ENCODE data around the gene IGF1R.

The IGF1R gene

GRCh38 chr15:98787936-98788757 lies 139.8 kb downstream of the IGF1R start:
- Mint-ChIP-seq H3K9me3 (no peaks in the 10 kb centered on the region), H3K4me1 (ENCODE audit: low read depth) (peaks cover 47% of the 10 kb centered on the region), H3K4me3 (no peak overlapping the region), H3K27me3 (no peaks in the 10 kb centered on the region), H3K27ac (no peak overlapping the region), H3K36me3 (ENCODE audit: low read depth) (no peaks in the 10 kb centered on the region)
- intact Hi-C loops (cut with micrococcal nuclease), result no loop called here

GRCh38 chr15:98789020-98789419 lies 140.7 kb downstream of the IGF1R start:
- H3K4me3 Mint-ChIP-seq, result no peak overlapping the region

GRCh38 chr15:98790270-98790669 lies 141.9 kb downstream of the IGF1R start:
- Mint-ChIP-seq H3K36me3 (ENCODE audit: low read depth) (no peaks in the 10 kb centered on the region), H3K4me3 (no peak overlapping the region), H3K27me3 (no peaks in the 10 kb centered on the region), H3K27ac (no peak overlapping the region), H3K4me1 (ENCODE audit: low read depth) (peaks cover 48% of the 10 kb centered on the region), H3K9me3 (no peaks in the 10 kb centered on the region)
- intact Hi-C loops (cut with micrococcal nuclease), result no loop called here

More at GRCh38 chr15:98789020-98789419, 140.7 kb downstream of the IGF1R start:
- Mint-ChIP-seq H3K27me3 (no peaks in the 10 kb centered on the region), H3K36me3 (ENCODE audit: low read depth) (no peaks in the 10 kb centered on the region), H3K27ac (no peak overlapping the region), H3K4me1 (ENCODE audit: low read depth) (peaks cover 48% of the 10 kb centered on the region), H3K9me3 (no peaks in the 10 kb centered on the region)
- intact Hi-C loops (cut with micrococcal nuclease), result no loop called here

GRCh38 chr15:98791046-98791701 lies 142.8 kb downstream of the IGF1R start:
- no peaks in the 10 kb centered on the region for H3K9me3 Mint-ChIP-seq
- H3K27me3 Mint-ChIP-seq, result no peaks in the 10 kb centered on the region
- H3K4me1 Mint-ChIP-seq (ENCODE audit: low read depth), result peaks cover 48% of the 10 kb centered on the region
- intact Hi-C loops (cut with micrococcal nuclease), result no loop called here
- H3K36me3 Mint-ChIP-seq (ENCODE audit: low read depth), result no peaks in the 10 kb centered on the region
- no peak overlapping the region for H3K4me3 Mint-ChIP-seq
- no peak overlapping the region for H3K27ac Mint-ChIP-seq

GRCh38 chr15:98792117-98792516 lies 143.8 kb downstream of the IGF1R start:
- H3K27ac Mint-ChIP-seq, result no peak overlapping the region
- intact Hi-C loops (cut with micrococcal nuclease), result no loop called here
- no peaks in the 10 kb centered on the region for H3K27me3 Mint-ChIP-seq
- no peaks in the 10 kb centered on the region for H3K9me3 Mint-ChIP-seq
- no peak overlapping the region for H3K4me3 Mint-ChIP-seq
- H3K36me3 Mint-ChIP-seq (ENCODE audit: low read depth), result no peaks in the 10 kb centered on the region
- peaks cover 41% of the 10 kb centered on the region for H3K4me1 Mint-ChIP-seq (ENCODE audit: low read depth)

GRCh38 chr15:98794211-98794610 lies 145.9 kb downstream of the IGF1R start:
- intact Hi-C loops (cut with micrococcal nuclease), result no loop called here
- Mint-ChIP-seq H3K36me3 (ENCODE audit: low read depth) (no peaks in the 10 kb centered on the region), H3K27me3 (no peaks in the 10 kb centered on the region), H3K4me1 (ENCODE audit: low read depth) (peaks cover 41% of the 10 kb centered on the region), H3K4me3 (no peak overlapping the region), H3K27ac (no peak overlapping the region), H3K9me3 (no peaks in the 10 kb centered on the region)

GRCh38 chr15:98794748-98795147 lies 146.4 kb downstream of the IGF1R start:
- Mint-ChIP-seq H3K36me3 (ENCODE audit: low read depth) (no peaks in the 10 kb centered on the region), H3K27ac (no peak overlapping the region)

GRCh38 chr15:98795980-98796379 lies 147.6 kb downstream of the IGF1R start:
- no peak overlapping the region for H3K27ac Mint-ChIP-seq
- H3K27me3 Mint-ChIP-seq, result no peaks in the 10 kb centered on the region
- H3K4me3 Mint-ChIP-seq, result no peak overlapping the region
- H3K36me3 Mint-ChIP-seq (ENCODE audit: low read depth), result no peaks in the 10 kb centered on the region
- H3K4me1 Mint-ChIP-seq (ENCODE audit: low read depth), result peaks cover 43% of the 10 kb centered on the region
- intact Hi-C loops (cut with micrococcal nuclease), result no loop called here
- H3K9me3 Mint-ChIP-seq, result no peaks in the 10 kb centered on the region

More at GRCh38 chr15:98794748-98795147, 146.4 kb downstream of the IGF1R start:
- H3K9me3 Mint-ChIP-seq, result no peaks in the 10 kb centered on the region
- H3K4me1 Mint-ChIP-seq (ENCODE audit: low read depth), result peaks cover 42% of the 10 kb centered on the region
- H3K27me3 Mint-ChIP-seq, result no peaks in the 10 kb centered on the region
- intact Hi-C loops (cut with micrococcal nuclease), result no loop called here
- H3K4me3 Mint-ChIP-seq, result no peak overlapping the region

- H3K4me3 Mint-ChIP-seq, result no peak overlapping the region
- H3K4me1 Mint-ChIP-seq (ENCODE audit: low read depth), result peaks cover 51% of the 10 kb centered on the region
- intact Hi-C loops (cut with micrococcal nuclease), result no loop called here
- H3K27ac Mint-ChIP-seq, result no peak overlapping the region
- H3K9me3 Mint-ChIP-seq, result no peaks in the 10 kb centered on the region
- H3K36me3 Mint-ChIP-seq (ENCODE audit: low read depth), result no peaks in the 10 kb centered on the region
- H3K27me3 Mint-ChIP-seq, result no peaks in the 10 kb centered on the region
These were observed 148.5 kb downstream of the IGF1R start for GRCh38 chr15:98796685-98797357.

GRCh38 chr15:98798375-98798893 lies 150.1 kb downstream of the IGF1R start:
- no peaks in the 10 kb centered on the region for H3K9me3 Mint-ChIP-seq
- peaks cover 50% of the 10 kb centered on the region for H3K4me1 Mint-ChIP-seq (ENCODE audit: low read depth)
- H3K36me3 Mint-ChIP-seq (ENCODE audit: low read depth), result no peaks in the 10 kb centered on the region
- no peaks in the 10 kb centered on the region for H3K27me3 Mint-ChIP-seq
- H3K27ac Mint-ChIP-seq, result no peak overlapping the region
- H3K4me3 Mint-ChIP-seq, result no peak overlapping the region
- intact Hi-C loops (cut with micrococcal nuclease), result no loop called here

GRCh38 chr15:98799461-98800390 lies 151.4 kb downstream of the IGF1R start:
- Mint-ChIP-seq H3K9me3 (no peaks in the 10 kb centered on the region), H3K27ac (peak overlapping the region; percentile 40), H3K4me3 (no peak overlapping the region), H3K36me3 (ENCODE audit: low read depth) (no peaks in the 10 kb centered on the region), H3K27me3 (no peaks in the 10 kb centered on the region), H3K4me1 (ENCODE audit: low read depth) (peaks cover 50% of the 10 kb centered on the region)
- intact Hi-C loops (cut with micrococcal nuclease), result no loop called here

- Mint-ChIP-seq H3K4me1 (ENCODE audit: low read depth) (peaks cover 50% of the 10 kb centered on the region), H3K4me3 (no peak overlapping the region), H3K9me3 (no peaks in the 10 kb centered on the region), H3K36me3 (ENCODE audit: low read depth) (no peaks in the 10 kb centered on the region), H3K27ac (peak overlapping the region; percentile 40), H3K27me3 (no peaks in the 10 kb centered on the region)
- intact Hi-C loops (cut with micrococcal nuclease), result no loop called here
These were observed 152.3 kb downstream of the IGF1R start for GRCh38 chr15:98800437-98801233.

- Mint-ChIP-seq H3K36me3 (ENCODE audit: low read depth) (no peaks in the 10 kb centered on the region), H3K27me3 (no peaks in the 10 kb centered on the region), H3K9me3 (no peaks in the 10 kb centered on the region), H3K27ac (no peak overlapping the region), H3K4me3 (no peak overlapping the region), H3K4me1 (ENCODE audit: low read depth) (peaks cover 50% of the 10 kb centered on the region)
- intact Hi-C loops (cut with micrococcal nuclease), result no loop called here
These were observed 152.9 kb downstream of the IGF1R start for GRCh38 chr15:98801234-98801561.
